ENCODE data around the gene NEK10. TPM values are rescaled to one million over a fixed set of nuclear protein-coding genes. Genes with fewer than 3 reads are reported as not detected.

Gene NEK10
- total and polyA plus RNA-seq, 9 of the 15 experiments (the other 6 are each of a cell fraction or from before 2014, with no cell fraction given) = 0.07 TPM; not detected in 8

- in situ Hi-C loops (cut with MboI) = no loop called here
- intact Hi-C loops (cut with micrococcal nuclease) = no loop called here
- WGBS (ENCODE audit: insufficient coverage, low coverage, missing lambda C conversion rate) = 0% methylated on average over 3 of the region's 3 CpGs
- no peak overlapping the region for H3K4me3 ChIP-seq
- no TSS peak for BruUV-seq (replicated peaks)
- H3K9ac ChIP-seq (ENCODE audit: insufficient read depth in 1 of 2, low read depth in 2 of 2, low read length in 2 of 2) = no peak overlapping the region
- no peak for DNase-seq (ENCODE audit: extremely low read depth in 1 of 4, low spot score in 3 of 4)
- H3K9me3 ChIP-seq (replicated peaks; ENCODE audit: control insufficient read depth, insufficient read depth, low read depth, low read length) = no peaks in the 10 kb centered on the region; the same call in 1 of the 2 replicates
- no peak overlapping the region for H3K27ac ChIP-seq (ENCODE audit: extremely low read depth, low read depth, low read length)
- H2AFZ ChIP-seq (ENCODE audit: low read depth, low read length) = no peak overlapping the region
- H3K27me3 ChIP-seq (ENCODE audit: control insufficient read depth in 2 of 2, insufficient read depth in 2 of 2, low read length in 2 of 2) = no peaks in the 10 kb centered on the region
- H3K9me1 ChIP-seq (ENCODE audit: control insufficient read depth, insufficient read depth, low read length) = no peaks in the 10 kb centered on the region
- no peak for ATAC-seq
- no peak overlapping the region for H3K4me2 ChIP-seq (ENCODE audit: insufficient read depth, low read length)
- H3K79me2 ChIP-seq (ENCODE audit: control insufficient read depth, insufficient read depth, low read length) = no peaks in the 10 kb centered on the region
- TF ChIP-seq MYBL2 (IDR thresholded peaks at IDR 0.05; ENCODE audit: low read depth) (no peak), MYBL2 (CRISPR knock-in tag; IDR thresholded peaks at IDR 0.05; ENCODE audit: borderline replicate concordance) (no peak), ZNF3 (CRISPR knock-in tag; IDR thresholded peaks at IDR 0.05) (no peak), SMAD1 (IDR thresholded peaks at IDR 0.05; ENCODE audit: low read depth, low read length, partially characterized antibody) (no peak), ZNF134 (CRISPR knock-in tag; conservative IDR thresholded peaks at IDR 0.05) (no peak), HDGF (IDR thresholded peaks at IDR 0.05) (no peak)
- POLR2A ChIA-PET = no interaction called here
- no peaks in the 10 kb centered on the region for H4K20me1 ChIP-seq (replicated peaks; ENCODE audit: control insufficient read depth, insufficient read depth, low read length)
- FAIRE-seq = no peak
- CTCF ChIA-PET (ENCODE audit: low intra/inter-chr PET ratio) = no interaction called here
- no peaks in the 10 kb centered on the region for H3K4me1 ChIP-seq (replicated peaks in 1 of 2; ENCODE audit: control insufficient read depth in 2 of 2, insufficient read depth in 2 of 2, low read length in 2 of 2)
- H3K36me3 ChIP-seq (ENCODE audit: control insufficient read depth, insufficient read depth, low read length) = no peaks in the 10 kb centered on the region
Observed at GRCh38 chr3:27224197-27224596, 145.0 kb downstream of the NEK10 start.

DNA sequence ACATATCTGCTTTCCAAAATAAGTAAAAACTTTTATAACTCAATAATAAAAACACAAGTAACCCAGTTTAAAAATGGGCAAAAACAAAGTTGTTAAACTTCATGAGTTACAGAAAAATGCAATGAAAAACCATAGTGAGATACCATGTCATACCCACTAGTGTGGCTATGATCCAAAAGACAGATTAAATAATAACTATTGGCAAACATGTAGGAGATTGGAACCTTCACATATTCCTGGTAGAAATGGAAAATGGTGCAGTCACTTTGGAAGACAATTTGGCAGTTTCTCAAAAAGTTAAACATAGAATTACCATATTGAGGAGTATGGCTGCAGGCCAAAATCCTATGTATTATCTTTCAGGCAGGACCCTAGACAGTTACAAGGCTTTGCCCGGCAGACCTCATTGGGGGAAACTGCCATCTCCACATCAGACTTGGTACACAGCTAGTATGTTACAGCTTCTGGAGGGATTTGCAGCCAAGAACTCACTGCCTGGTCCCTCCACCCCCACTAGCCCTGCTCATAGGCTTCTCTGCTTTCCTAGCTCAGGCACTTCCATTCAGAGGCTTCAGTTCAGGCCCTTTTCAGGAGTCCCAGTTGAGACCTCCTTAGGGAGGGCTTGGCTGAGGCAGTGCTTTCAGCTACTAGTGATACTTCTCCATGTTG lies 147.8 kb downstream of the NEK10 start:
- in situ Hi-C loops (cut with MboI) (no loop called here), intact Hi-C loops (cut with micrococcal nuclease) (no loop called here)
- WGBS (ENCODE audit: insufficient coverage, low coverage, missing lambda C conversion rate) = 0% methylated on average over 1 of the region's 1 CpG
- POLR2A ChIA-PET = no interaction called here
- CTCF ChIA-PET (ENCODE audit: low intra/inter-chr PET ratio) = no interaction called here
- Histone ChIP-seq H4K20me1 (replicated peaks; ENCODE audit: control insufficient read depth, insufficient read depth, low read length) (no peaks in the 10 kb centered on the region), H3K9ac (ENCODE audit: insufficient read depth in 1 of 2, low read depth in 2 of 2, low read length in 2 of 2) (no peak overlapping the region), H2AFZ (ENCODE audit: low read depth, low read length) (no peak overlapping the region), H3K4me3 (no peak overlapping the region), H3K9me3 (replicated peaks; ENCODE audit: control insufficient read depth, insufficient read depth, low read depth, low read length) (no peaks in the 10 kb centered on the region), H3K4me1 (replicated peaks in 1 of 2; ENCODE audit: control insufficient read depth in 2 of 2, insufficient read depth in 2 of 2, low read length in 2 of 2) (no peaks in the 10 kb centered on the region), H3K27ac (ENCODE audit: extremely low read depth, low read depth, low read length) (no peak overlapping the region), H3K4me2 (ENCODE audit: insufficient read depth, low read length) (no peak overlapping the region), H3K79me2 (ENCODE audit: control insufficient read depth, insufficient read depth, low read length) (no peaks in the 10 kb centered on the region), H3K27me3 (ENCODE audit: control insufficient read depth in 2 of 2, insufficient read depth in 2 of 2, low read length in 2 of 2) (no peaks in the 10 kb centered on the region), H3K36me3 (ENCODE audit: control insufficient read depth, insufficient read depth, low read length) (no peaks in the 10 kb centered on the region), H3K9me1 (ENCODE audit: control insufficient read depth, insufficient read depth, low read length) (no peaks in the 10 kb centered on the region)
- no TSS peak for BruUV-seq (replicated peaks)
- ATAC-seq (no peak), DNase-seq (ENCODE audit: extremely low read depth in 1 of 4, low spot score in 3 of 4) (no peak), FAIRE-seq (no peak)
- TF ChIP-seq MTA2 (IDR thresholded peaks at IDR 0.05; ENCODE audit: low read depth) = no peak
- TF ChIP-seq SRSF9 (IDR thresholded peaks at IDR 0.05; ENCODE audit: borderline replicate concordance, low read depth, low read length) = no peak
- no peak for TF ChIP-seq CBX2 (IDR thresholded peaks at IDR 0.05; ENCODE audit: insufficient read depth, low read length, poor library complexity, severe bottlenecking)
- no peak for TF ChIP-seq ZNF217 (CRISPR knock-in tag; IDR thresholded peaks at IDR 0.05)
- no peak for TF ChIP-seq GTF2A2 (tag; IDR thresholded peaks at IDR 0.05)
- no peak for TF ChIP-seq ZNF444 (CRISPR knock-in tag; IDR thresholded peaks at IDR 0.05)
- no peak for TF ChIP-seq EGR1 (conservative IDR thresholded peaks at IDR 0.05)
